MCF 10A (cell line): Measurements from ENCODE around the gene IL12B. TPM values are rescaled to one million over a fixed set of nuclear protein-coding genes. Genes with fewer than 3 reads are reported as not detected.

Source experiments
- BruUV-seq: library from RNA; stranded (reverse); fragments of 400-500 nt; replicated peaks from 2 replicates; lab custom pipeline; 2021; lab: Mats Ljungman, UMichigan
- CTCF ChIA-PET: fragments of 300-600 bp; sonication (Branson Sonifier 250); formaldehyde crosslinking; extraction: SDS; loops from one replicate; lab custom pipeline; 2021; ENCODE audit warnings: antibody characterized with exemption, inconsistent platforms; lab: Yijun Ruan, JAX
- POLR2A ChIA-PET: fragments of 300-600, 350-650 bp; sonication (Branson Sonifier 250); formaldehyde crosslinking; extraction: SDS; loops from one replicate; lab custom pipeline; 2020; ENCODE audit warnings: antibody characterized with exemption, inconsistent platforms; lab: Yijun Ruan, JAX
- DNase-seq: peaks from one replicate; pipeline ENCODE4 v3.0.0-alpha.2; 2018; ENCODE audit not compliant: unreplicated experiment
- H3K27ac Mint-ChIP-seq: one replicate; pipeline ENCODE4 v1.8.0; 2022; ENCODE audit warnings: mild to moderate bottlenecking, low read depth, mixed read lengths; ENCODE audit not compliant: unreplicated experiment
- H3K27me3 Mint-ChIP-seq: one replicate; pipeline ENCODE4 v1.8.0; 2022; ENCODE audit warnings: mixed read lengths; ENCODE audit not compliant: insufficient read depth, unreplicated experiment
- H3K36me3 Mint-ChIP-seq: one replicate; pipeline ENCODE4 v1.8.0; 2022; ENCODE audit warnings: mild to moderate bottlenecking, moderate library complexity, mixed read lengths; ENCODE audit not compliant: insufficient read depth, unreplicated experiment
- H3K4me1 Mint-ChIP-seq: one replicate; pipeline ENCODE4 v1.8.0; 2022; ENCODE audit warnings: mixed read lengths; ENCODE audit not compliant: insufficient read depth, unreplicated experiment
- H3K4me3 Mint-ChIP-seq: one replicate; pipeline ENCODE4 v1.8.0; 2022; ENCODE audit warnings: mild to moderate bottlenecking, moderate library complexity, mixed read lengths; ENCODE audit not compliant: unreplicated experiment
- H3K9me3 Mint-ChIP-seq: one replicate; pipeline ENCODE4 v1.8.0; 2022; ENCODE audit warnings: mixed read lengths; ENCODE audit not compliant: unreplicated experiment
- intact Hi-C: fragments of 100-400 bp; cut with micrococcal nuclease; formaldehyde crosslinking; loops from 2 replicates; pipeline ENCODE4 v1.14.1; 2022
- total RNA-seq: library from RNA; stranded (reverse); gene quantifications from 2 replicates; pipeline ENCODE4 v1.2.3, GENCODE V29; 2022
- TF ChIP-seq, protein P1 (sequence below): fragments of 200-600 bp; IDR thresholded peaks from one replicate; pipeline ENCODE4 v1.8.0; 2022; ENCODE audit warnings: antibody characterized with exemption, mild to moderate bottlenecking; ENCODE audit not compliant: unreplicated experiment

The IL12B gene
- total RNA-seq, 1 experiment from 2014 or later, result 0.14 TPM

DNA sequence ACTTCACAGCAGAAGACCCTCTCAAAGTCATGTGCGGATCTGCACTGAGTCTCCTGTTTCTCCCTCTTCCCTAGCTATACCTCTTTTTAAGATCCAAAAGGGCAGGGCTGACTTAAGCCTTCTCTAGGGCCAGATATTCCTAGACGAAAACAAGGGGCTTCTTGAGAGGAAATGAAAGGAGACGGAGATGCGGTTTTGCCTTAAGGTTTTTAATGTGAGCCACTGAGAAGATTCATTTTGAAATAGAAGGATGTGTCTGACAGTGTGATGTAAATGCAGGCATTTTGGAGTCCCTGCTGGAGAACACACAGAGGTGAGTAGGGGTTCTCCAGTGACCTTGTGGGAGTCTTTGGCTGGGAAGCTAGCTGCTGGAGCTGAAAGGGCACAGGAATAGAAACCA lies 15.6 kb upstream of the IL12B start:
- TF ChIP-seq, protein P1, sequence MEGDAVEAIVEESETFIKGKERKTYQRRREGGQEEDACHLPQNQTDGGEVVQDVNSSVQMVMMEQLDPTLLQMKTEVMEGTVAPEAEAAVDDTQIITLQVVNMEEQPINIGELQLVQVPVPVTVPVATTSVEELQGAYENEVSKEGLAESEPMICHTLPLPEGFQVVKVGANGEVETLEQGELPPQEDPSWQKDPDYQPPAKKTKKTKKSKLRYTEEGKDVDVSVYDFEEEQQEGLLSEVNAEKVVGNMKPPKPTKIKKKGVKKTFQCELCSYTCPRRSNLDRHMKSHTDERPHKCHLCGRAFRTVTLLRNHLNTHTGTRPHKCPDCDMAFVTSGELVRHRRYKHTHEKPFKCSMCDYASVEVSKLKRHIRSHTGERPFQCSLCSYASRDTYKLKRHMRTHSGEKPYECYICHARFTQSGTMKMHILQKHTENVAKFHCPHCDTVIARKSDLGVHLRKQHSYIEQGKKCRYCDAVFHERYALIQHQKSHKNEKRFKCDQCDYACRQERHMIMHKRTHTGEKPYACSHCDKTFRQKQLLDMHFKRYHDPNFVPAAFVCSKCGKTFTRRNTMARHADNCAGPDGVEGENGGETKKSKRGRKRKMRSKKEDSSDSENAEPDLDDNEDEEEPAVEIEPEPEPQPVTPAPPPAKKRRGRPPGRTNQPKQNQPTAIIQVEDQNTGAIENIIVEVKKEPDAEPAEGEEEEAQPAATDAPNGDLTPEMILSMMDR, result no peak
- Mint-ChIP-seq H3K4me3 (no peak overlapping the region), H3K4me1 (peaks cover 16% of the 10 kb centered on the region), H3K9me3 (no peaks in the 10 kb centered on the region), H3K27ac (no peak overlapping the region), H3K36me3 (no peaks in the 10 kb centered on the region), H3K27me3 (no peaks in the 10 kb centered on the region)
- intact Hi-C loops, result no loop called here
- no TSS peak for BruUV-seq
- ChIA-PET POLR2A (interaction anchor here (1.1 kb wide), 1 partner anchor 12 kb away, joined by 4 read pairs; no protein-coding TSS in a partner anchor), CTCF (interaction anchor here (0.6 to 0.8 kb wide), 2 partner anchors 13 to 62 kb away, joined by 3 to 5 read pairs; no protein-coding TSS in a partner anchor)
- no peak for DNase-seq

DNA sequence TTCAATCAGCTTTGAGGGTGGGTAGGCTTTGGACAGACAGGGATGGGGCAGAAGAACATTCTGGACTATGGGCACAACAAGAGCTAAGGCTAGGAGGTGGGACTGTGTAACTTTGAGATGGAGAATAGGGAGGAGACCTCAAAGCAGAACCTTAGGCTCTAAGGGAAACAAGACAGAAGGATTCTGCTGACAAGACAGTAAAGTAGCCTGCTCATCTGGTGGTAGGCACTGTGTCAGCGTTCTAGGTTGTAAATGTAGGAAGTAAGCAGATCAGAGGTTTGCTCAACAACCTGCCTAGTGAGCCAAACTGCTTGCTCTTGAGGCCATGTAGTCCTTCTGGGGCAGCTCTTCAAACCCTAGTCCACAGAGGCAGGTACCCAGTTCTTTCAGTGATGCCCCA lies 15.0 kb upstream of the IL12B start:
- ChIA-PET CTCF (interaction anchor here (0.5 to 0.8 kb wide), 2 partner anchors 13 to 152 kb away, joined by 3 to 4 read pairs; no protein-coding TSS in a partner anchor), POLR2A (no interaction called here)
- H3K27ac Mint-ChIP-seq, result no peak overlapping the region
- intact Hi-C loops, result no loop called here
- peaks cover 21% of the 10 kb centered on the region for H3K4me1 Mint-ChIP-seq
- BruUV-seq, result no TSS peak
- no peaks in the 10 kb centered on the region for H3K9me3 Mint-ChIP-seq
- H3K27me3 Mint-ChIP-seq, result no peaks in the 10 kb centered on the region
- no peaks in the 10 kb centered on the region for H3K36me3 Mint-ChIP-seq
- TF ChIP-seq, protein P1, result no peak
- no peak for DNase-seq
- no peak overlapping the region for H3K4me3 Mint-ChIP-seq

DNA sequence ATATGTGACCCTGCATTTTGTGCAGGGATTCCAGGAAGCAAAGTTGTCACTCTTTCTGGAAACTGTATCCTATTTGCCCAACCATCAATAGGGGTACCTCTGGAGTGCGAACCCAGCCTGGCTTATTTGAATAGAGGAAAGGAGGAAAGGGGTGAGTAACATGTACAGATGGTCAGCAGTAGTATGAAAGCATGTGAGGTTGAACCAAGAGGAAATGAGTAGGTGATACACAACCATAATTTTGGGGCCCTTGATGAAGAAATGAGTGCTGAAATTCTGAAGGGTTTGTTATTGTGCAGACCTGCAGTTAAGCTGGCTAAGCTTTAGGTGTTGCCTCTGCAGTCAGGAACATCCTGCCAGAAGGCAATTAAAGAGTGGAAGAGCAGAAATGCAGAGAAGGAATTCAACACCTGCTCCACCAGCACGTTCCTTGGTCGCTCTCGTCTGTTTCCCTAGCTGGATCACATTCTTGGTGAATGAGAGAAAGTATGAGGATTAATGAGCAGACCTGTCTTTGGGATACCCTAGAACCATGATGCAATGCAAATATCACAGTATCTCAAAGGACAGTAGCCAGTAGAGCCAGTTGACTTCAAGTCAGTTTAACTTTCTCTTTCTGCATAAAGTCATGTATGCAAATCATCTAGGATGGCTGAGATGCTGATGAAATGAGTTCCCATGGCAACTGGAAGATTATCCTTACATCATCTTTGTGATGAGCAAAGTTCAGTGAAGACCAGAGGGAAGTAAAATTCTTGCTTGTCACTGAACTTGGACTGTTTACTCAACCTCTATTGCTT lies 13.2 kb upstream of the IL12B start:
- H3K27me3 Mint-ChIP-seq, result no peaks in the 10 kb centered on the region
- no peaks in the 10 kb centered on the region for H3K36me3 Mint-ChIP-seq
- H3K4me3 Mint-ChIP-seq, result no peak overlapping the region
- TF ChIP-seq, protein P1, result no peak
- DNase-seq, result no peak
- H3K27ac Mint-ChIP-seq, result no peak overlapping the region
- intact Hi-C loops, result no loop called here
- H3K9me3 Mint-ChIP-seq, result no peaks in the 10 kb centered on the region
- no TSS peak for BruUV-seq
- ChIA-PET POLR2A (interaction anchor here (0.7 kb wide), 1 partner anchor 125 kb away, joined by 3 read pairs; no protein-coding TSS in a partner anchor), CTCF (interaction anchor here (0.6 kb wide), 1 partner anchor 15 kb away, joined by 3 read pairs; no protein-coding TSS in a partner anchor)
- H3K4me1 Mint-ChIP-seq, result peaks cover 34% of the 10 kb centered on the region

DNA sequence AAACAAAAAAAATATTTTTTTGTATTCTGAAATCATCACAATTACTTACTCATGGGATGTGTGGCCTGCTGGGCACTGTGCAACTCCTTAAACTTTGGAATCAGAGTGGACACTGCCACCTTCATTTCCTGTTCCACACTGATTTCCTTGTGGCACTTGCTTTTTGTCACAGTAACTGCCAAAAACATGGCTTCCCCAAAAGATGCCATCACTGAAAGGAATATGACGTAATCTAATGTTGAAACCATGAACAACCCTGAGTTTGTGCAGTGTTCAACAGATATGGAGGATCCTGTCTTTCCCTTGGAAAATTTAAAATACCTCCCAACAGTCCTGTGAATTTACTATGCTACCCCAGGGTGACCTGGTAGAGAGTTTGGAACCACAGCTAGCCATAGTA lies 12.6 kb upstream of the IL12B start:
- H3K4me3 Mint-ChIP-seq, result no peak overlapping the region
- no peak for DNase-seq
- H3K9me3 Mint-ChIP-seq, result no peaks in the 10 kb centered on the region
- H3K4me1 Mint-ChIP-seq, result peaks cover 41% of the 10 kb centered on the region
- BruUV-seq, result no TSS peak
- intact Hi-C loops, result no loop called here
- ChIA-PET CTCF (interaction anchor here (0.6 kb wide), 2 partner anchors 16 to 280 kb away, joined by 3 read pairs; no protein-coding TSS in a partner anchor), POLR2A (interaction anchor here (0.7 to 2.0 kb wide), 3 partner anchors 10 to 126 kb away, joined by 3 to 11 read pairs (median 3); no protein-coding TSS in a partner anchor)
- peaks cover 3% of the 10 kb centered on the region for H3K36me3 Mint-ChIP-seq
- TF ChIP-seq, protein P1, result no peak
- H3K27ac Mint-ChIP-seq, result no peak overlapping the region
- H3K27me3 Mint-ChIP-seq, result no peaks in the 10 kb centered on the region
